Nephron progenitor cell (in vitro differentiated cells): ENCODE results near the gene ENPP7.

Experiments
- DNase-seq: peaks from one replicate; pipeline ENCODE4 v3.0.0; 2021
- H3K27ac Mint-ChIP-seq: 2 replicates; pipeline ENCODE4 v1.8.0; 2021; ENCODE audit warnings: mild to moderate bottlenecking, moderate library complexity, mixed read lengths
- H3K27me3 Mint-ChIP-seq: 2 replicates; pipeline ENCODE4 v1.8.0; 2021; ENCODE audit warnings: mild to moderate bottlenecking, low read depth, mixed read lengths; ENCODE audit not compliant: poor library complexity
- H3K36me3 Mint-ChIP-seq: 2 replicates; pipeline ENCODE4 v1.8.0; 2021; ENCODE audit warnings: low read depth, mixed read lengths
- H3K4me1 Mint-ChIP-seq: 2 replicates; pipeline ENCODE4 v1.8.0; 2021; ENCODE audit warnings: mixed read lengths
- H3K4me3 Mint-ChIP-seq: 2 replicates; pipeline ENCODE4 v1.8.0; 2021; ENCODE audit warnings: mild to moderate bottlenecking, moderate library complexity, mixed read lengths
- H3K9me3 Mint-ChIP-seq: 2 replicates; pipeline ENCODE4 v1.8.0; 2021; ENCODE audit warnings: mild to moderate bottlenecking, moderate library complexity, mixed read lengths
- TF ChIP-seq, protein P1 (sequence below): fragments of 200-600 bp; sonication (generic); IDR thresholded peaks from 2 replicates; pipeline ENCODE4 v1.5.0; 2021; ENCODE audit warnings: antibody characterized with exemption

ENPP7 gene

DNA sequence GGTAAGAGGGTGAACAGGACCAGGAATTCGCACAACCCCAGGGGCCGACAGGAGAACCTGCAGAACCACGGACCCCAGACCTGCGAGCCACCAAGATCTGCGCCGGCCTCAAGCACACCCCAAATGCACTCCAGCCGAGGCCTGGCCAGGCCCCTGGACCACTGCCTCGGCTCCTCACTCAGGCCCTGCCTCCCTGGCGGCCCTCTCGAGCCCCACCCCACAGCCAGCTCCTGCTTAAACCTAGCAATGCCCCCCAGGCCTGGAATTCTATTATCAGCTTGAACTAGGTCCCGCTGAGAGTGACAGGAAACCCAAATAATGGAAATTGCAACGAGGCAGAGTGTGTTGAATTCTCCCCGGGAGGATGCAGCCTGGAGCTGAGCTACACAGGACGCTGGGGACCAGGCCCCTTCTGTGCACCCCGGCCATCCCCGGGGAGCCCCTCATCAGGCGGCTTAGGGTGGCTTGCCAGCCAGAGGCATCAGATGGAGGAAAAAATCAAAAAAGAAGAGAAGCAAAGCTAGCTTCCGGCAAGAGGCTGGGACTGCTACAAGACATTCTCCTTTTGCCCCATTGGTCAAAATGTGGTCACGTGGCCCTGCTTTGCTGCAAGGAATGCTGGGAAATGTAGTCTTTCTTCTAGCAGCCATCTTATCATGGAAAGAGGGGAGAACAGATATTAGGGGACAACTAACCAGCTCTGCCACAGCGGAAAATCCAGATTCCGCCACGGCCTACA is 2.4 kb upstream of the ENPP7 start:
- H3K4me3 Mint-ChIP-seq = no peak overlapping the region
- H3K4me1 Mint-ChIP-seq = peaks cover 44% of the 10 kb centered on the region
- DNase-seq = peak; percentile 87
- H3K36me3 Mint-ChIP-seq = no peaks in the 10 kb centered on the region
- TF ChIP-seq, protein P1, sequence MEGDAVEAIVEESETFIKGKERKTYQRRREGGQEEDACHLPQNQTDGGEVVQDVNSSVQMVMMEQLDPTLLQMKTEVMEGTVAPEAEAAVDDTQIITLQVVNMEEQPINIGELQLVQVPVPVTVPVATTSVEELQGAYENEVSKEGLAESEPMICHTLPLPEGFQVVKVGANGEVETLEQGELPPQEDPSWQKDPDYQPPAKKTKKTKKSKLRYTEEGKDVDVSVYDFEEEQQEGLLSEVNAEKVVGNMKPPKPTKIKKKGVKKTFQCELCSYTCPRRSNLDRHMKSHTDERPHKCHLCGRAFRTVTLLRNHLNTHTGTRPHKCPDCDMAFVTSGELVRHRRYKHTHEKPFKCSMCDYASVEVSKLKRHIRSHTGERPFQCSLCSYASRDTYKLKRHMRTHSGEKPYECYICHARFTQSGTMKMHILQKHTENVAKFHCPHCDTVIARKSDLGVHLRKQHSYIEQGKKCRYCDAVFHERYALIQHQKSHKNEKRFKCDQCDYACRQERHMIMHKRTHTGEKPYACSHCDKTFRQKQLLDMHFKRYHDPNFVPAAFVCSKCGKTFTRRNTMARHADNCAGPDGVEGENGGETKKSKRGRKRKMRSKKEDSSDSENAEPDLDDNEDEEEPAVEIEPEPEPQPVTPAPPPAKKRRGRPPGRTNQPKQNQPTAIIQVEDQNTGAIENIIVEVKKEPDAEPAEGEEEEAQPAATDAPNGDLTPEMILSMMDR = no peak
- no peaks in the 10 kb centered on the region for H3K9me3 Mint-ChIP-seq
- no peak overlapping the region for H3K27ac Mint-ChIP-seq
- peaks cover 1% of the 10 kb centered on the region for H3K27me3 Mint-ChIP-seq

DNA sequence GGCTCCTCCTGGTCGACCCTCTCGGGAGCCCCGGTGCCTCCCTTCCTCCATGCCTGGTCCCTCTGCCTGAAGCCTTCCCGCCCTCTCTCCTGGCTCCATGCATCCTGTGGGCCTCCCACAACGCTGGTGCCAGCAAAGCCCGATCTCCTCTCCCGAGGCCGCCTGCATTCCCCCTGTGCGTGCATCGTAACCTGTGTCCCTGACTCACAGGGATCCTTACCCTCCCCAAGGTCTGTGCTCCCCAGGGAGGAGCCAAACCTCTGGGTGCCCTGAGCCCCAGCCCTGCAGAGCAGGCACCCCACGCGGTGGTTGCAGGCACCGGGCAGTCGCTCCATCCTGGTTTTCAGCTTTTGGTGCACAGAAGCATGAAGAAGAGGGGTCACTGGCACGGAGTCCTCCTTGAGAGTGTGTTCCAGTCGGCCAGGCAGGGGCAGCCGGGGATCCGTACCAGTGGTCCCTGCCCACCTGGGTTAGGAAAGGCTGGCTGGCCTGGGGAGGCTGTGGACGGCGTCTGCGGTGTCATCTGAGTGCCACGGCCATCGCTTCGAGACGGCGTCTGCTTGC is 1.8 kb upstream of the ENPP7 start:
- H3K9me3 Mint-ChIP-seq = no peaks in the 10 kb centered on the region
- no peak for DNase-seq
- no peak overlapping the region for H3K27ac Mint-ChIP-seq
- H3K4me1 Mint-ChIP-seq = peaks cover 41% of the 10 kb centered on the region
- H3K4me3 Mint-ChIP-seq = no peak overlapping the region
- peaks cover 3% of the 10 kb centered on the region for H3K27me3 Mint-ChIP-seq
- TF ChIP-seq, protein P1 = no peak
- H3K36me3 Mint-ChIP-seq = no peaks in the 10 kb centered on the region

DNA sequence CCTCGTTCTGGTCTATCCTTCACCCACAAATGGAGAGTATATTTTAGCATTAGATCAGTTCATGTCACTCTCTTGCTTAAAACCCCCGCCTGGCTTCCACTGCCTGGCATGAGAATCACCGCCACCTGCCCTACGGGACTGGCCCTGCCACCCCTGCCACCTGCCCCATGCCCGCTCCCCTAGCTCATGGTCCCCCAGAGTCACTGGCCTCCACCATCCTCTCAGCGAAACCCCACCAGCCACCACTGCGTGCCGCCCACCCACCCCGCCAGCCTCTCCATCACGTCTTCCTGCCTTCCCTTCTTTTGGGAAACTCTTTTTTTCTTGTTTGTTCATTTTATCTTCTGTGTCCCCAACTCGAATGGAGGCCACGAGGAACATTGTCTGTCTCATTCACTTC is 982 bp upstream of the ENPP7 start:
- H3K27me3 Mint-ChIP-seq = peaks cover 3% of the 10 kb centered on the region
- DNase-seq = no peak
- TF ChIP-seq, protein P1 = no peak

DNA sequence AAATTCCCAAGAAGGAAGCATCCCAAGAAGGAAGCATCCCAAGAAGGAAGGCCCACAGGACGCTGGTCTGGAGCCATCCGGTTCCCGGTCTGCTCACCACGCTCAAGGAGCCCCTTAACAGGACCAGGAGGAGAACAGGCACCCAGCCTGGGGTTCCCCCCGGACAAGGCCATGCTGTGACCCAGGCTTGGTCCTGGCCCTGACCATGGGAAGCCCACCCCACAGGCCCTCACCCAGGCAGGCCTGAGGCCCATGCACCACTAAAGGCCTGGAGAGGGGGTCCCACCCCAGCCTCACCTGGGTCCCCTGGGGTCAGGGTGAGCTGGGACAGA is 340 bp upstream of the ENPP7 start:
- Mint-ChIP-seq H3K27me3 (peaks cover 3% of the 10 kb centered on the region), H3K9me3 (no peaks in the 10 kb centered on the region), H3K4me3 (no peak overlapping the region), H3K4me1 (peaks cover 41% of the 10 kb centered on the region), H3K36me3 (no peaks in the 10 kb centered on the region), H3K27ac (no peak overlapping the region)
- no peak for DNase-seq
- TF ChIP-seq, protein P1 = no peak

More for the DNA sequence above, 982 bp upstream of the ENPP7 start:
- no peaks in the 10 kb centered on the region for H3K36me3 Mint-ChIP-seq
- H3K9me3 Mint-ChIP-seq = no peaks in the 10 kb centered on the region
- H3K27ac Mint-ChIP-seq = no peak overlapping the region
- H3K4me1 Mint-ChIP-seq = peaks cover 41% of the 10 kb centered on the region
- H3K4me3 Mint-ChIP-seq = no peak overlapping the region

DNA sequence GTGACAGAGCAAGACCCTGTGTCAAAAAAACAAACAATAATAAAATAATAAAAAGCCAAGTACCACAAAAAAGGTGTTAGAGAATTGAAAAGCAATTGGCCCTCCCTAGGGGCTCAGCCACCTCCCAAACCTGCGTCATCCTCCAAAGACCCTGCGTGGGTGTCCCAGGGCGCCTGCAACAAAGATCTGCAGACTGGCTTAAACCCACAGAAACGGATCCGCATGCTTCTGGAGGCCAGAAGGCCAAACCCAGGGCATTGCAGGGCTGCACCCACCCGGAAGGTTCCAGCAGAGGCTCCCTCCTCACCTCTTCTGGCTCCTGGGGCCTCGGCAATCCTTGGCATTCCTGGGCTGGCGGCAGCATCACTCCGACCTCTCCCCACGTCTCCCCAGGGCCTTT is 1.5 kb downstream of the ENPP7 start:
- Mint-ChIP-seq H3K27me3 (peaks cover 8% of the 10 kb centered on the region), H3K27ac (no peak overlapping the region), H3K4me1 (peaks cover 40% of the 10 kb centered on the region)

More for the DNA sequence above, 1.5 kb downstream of the ENPP7 start:
- DNase-seq = no peak
- no peak overlapping the region for H3K4me3 Mint-ChIP-seq
- TF ChIP-seq, protein P1 = no peak
- no peaks in the 10 kb centered on the region for H3K36me3 Mint-ChIP-seq
- no peaks in the 10 kb centered on the region for H3K9me3 Mint-ChIP-seq
